Right cardiac atrium (tissue), 5 donors: ENCODE data around the gene USHBP1. TPM values are rescaled to one million over a fixed set of nuclear protein-coding genes. Genes with fewer than 3 reads are reported as not detected.

Experiments used
- ATAC-seq, 2 donors: fragments of 200-7000 bp; cut with Tn5 transposase; one replicate each; pipeline versions ENCODE4 v1.8.0 to v1.9.1; 2020; ENCODE audit warnings: moderate library complexity in 2 of 2, mild to moderate bottlenecking in 1 of 2
- DNase-seq, 3 donors: peaks; one replicate each; pipeline ENCODE4 v3.0.0-alpha.2; 2020
- H3K27ac ChIP-seq: one replicate; pipeline ENCODE4 v1.5.1; 2013; ENCODE audit warnings: mild to moderate bottlenecking, low read length, control low read depth, moderate library complexity
- H3K27me3 ChIP-seq: one replicate; pipeline ENCODE4 v1.6.1; 2013; ENCODE audit not compliant: control insufficient read depth, insufficient read depth
- H3K4me1 ChIP-seq: one replicate; pipeline ENCODE4 v1.6.1; 2013; ENCODE audit warnings: low read length; ENCODE audit not compliant: control insufficient read depth, insufficient read depth
- H3K4me3 ChIP-seq: one replicate; pipeline ENCODE4 v1.5.1; 2013; ENCODE audit warnings: low read length, control low read depth
- H3K9me3 ChIP-seq: one replicate; pipeline ENCODE4 v1.6.1; 2013; ENCODE audit warnings: low read length; ENCODE audit not compliant: control insufficient read depth
- WGBS: extraction: QIAGEN DNeasy Blood & Tissue Kit; methylation state at CpG from one replicate; pipeline ENCODE4 v1.1.7; 2013; 5-methylcytosine and 5-hydroxymethylcytosine counted together
- intact Hi-C, 4 donors: fragments of 100-400 bp; cut with DNase I; formaldehyde crosslinking; loops; one replicate each; pipeline versions ENCODE4 v1.11.0 to v1.14.0; 2022 to 2023
- polyA plus RNA-seq: library from polyadenylated mRNA; stranded (reverse); fragments of 200-250 nt; gene quantifications from one replicate; pipeline ENCODE4 v1.2.3, GENCODE V29; 2013
- total RNA-seq, 4 donors: library from RNA; stranded (reverse); fragmentation: NEBNext Ultra II Directional; extraction: Animal tissue kit (Norgen Biotek cat#: 25700); gene quantifications; one replicate each; pipeline ENCODE4 v1.2.1, GENCODE V29; 2021
- donor health status: healthy with polysubstance abuse.
- donor health status: DM: no; HTN: yes; CAD: no.
- donor health status: DM: no; HTN: no; CAD: no.
- donor health status: DM: no; HTN: yes; CAD: no; lungs with severe emphysema.
- donor health status: DM: yes; HTN: yes; CAD: no.

The USHBP1 gene
- total and polyA plus RNA-seq, 5 donors = 2.7 to 10.1 (median 3.5) TPM

DNA sequence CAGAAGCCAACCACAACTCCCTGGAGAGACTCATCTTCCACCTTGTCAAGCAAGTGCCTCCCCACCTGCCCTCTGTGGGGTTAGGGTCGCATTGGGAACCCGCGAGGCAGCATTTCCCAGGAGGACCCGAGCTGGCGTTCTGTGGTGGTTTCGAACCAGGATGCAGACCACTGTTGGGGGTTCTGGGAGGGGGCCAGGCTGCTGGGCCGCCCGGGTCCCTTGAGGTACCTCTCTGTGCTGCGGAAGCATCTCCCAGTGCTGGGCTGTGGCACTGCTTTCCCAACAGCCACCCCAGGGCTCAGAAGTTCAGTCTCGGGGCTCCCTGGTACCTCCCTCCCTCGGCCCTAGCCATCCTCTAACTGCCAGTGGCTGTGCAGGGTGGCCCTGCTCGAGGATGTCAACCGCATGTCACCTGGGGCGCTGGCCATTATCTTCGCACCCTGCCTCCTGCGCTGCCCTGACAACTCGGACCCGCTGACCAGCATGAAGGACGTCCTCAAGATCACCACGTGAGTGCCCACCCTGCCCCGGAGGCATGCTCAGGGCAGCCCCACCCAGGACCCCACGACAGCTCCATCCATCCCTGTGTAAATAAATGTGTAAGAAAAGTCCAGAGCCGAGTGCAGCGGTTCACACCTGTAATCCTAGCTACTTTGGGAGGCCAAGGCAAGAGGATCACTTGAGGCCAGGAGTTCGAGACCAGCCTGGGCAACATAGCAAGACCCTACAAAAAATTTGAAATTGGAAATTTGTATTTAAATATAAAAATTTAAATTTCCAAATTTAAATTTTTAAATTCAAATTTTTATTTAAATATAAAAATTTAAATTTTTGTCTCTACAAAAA, 57.6 kb downstream of the USHBP1 start:
- DNase-seq = no peak
- H3K27ac ChIP-seq = no peak overlapping the region
- WGBS = 93% methylated on average over 25 of the region's 25 CpGs
- no peak for ATAC-seq
- H3K4me1 ChIP-seq = no peaks in the 10 kb centered on the region
- no peaks in the 10 kb centered on the region for H3K27me3 ChIP-seq
- intact Hi-C loops = loop anchor here in 2 of 4 donors (5.0 kb wide), 1 partner anchor 75 kb away; the partner anchor contains the start of gene ANKLE1 (in 2 of the 2)
- H3K9me3 ChIP-seq = no peaks in the 10 kb centered on the region
- H3K4me3 ChIP-seq = no peak overlapping the region

GRCh38 chr19:17205237-17206140, 59.1 kb downstream of the USHBP1 start:
- Histone ChIP-seq H3K4me1 (no peaks in the 10 kb centered on the region), H3K27me3 (no peaks in the 10 kb centered on the region), H3K27ac (no peak overlapping the region), H3K4me3 (no peak overlapping the region), H3K9me3 (no peaks in the 10 kb centered on the region)
- DNase-seq = peak; percentile 49 to 85 (median 80)
- ATAC-seq = peak; percentile 45 to 49
- intact Hi-C loops = loop anchor here in 2 of 4 donors (5.0 kb wide), 1 partner anchor 77 kb away; the partner anchor contains the start of gene ANKLE1 (in 2 of the 2)
- WGBS = 85% methylated on average over 27 of the region's 27 CpGs

DNA sequence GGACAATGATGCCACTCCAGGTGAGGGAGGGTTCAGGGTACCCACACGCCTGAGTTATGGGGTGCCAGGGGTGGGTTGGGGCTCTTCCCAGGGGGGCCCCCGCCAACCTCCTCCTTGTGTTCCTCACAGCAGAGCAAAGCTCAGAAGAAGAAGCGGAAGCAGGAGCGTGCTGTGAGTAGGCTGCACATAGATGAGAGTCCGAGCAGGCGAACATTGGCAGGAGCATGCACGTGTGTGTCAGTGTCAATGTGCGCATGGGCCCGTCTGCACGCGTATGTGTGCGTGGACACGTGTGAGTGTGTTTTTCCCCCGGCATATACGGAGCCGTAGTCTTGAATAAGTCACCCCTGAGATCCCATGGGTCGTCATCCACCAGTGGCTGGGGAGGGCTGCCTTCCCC, 61.8 kb downstream of the USHBP1 start:
- Histone ChIP-seq H3K9me3 (no peaks in the 10 kb centered on the region), H3K27ac (no peak overlapping the region), H3K27me3 (no peaks in the 10 kb centered on the region), H3K4me1 (no peaks in the 10 kb centered on the region), H3K4me3 (no peak overlapping the region)
- intact Hi-C loops = no loop called here
- no peak for DNase-seq
- WGBS = 92% methylated on average over 17 of the region's 17 CpGs
- ATAC-seq = no peak

DNA sequence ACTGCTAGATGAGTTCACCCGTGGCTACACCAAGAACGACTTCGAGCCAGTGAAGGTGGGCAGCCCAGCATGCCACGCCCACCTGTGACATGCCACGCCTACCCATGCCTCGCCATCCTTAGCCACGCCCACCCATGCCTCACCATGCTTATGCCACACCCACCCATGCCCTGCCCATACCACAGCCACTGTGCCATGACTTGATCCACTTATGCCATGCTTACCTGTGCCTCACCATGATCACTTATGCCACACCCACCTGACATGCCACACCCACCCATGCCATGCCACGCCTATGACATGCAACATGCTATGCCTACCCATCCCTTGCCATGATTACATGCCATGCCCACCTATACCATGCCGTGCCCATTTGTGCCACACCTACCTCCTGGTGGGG, 62.3 kb downstream of the USHBP1 start:
- ATAC-seq (no peak), DNase-seq (no peak)
- no peak overlapping the region for H3K4me3 ChIP-seq
- WGBS = 86% methylated on average over 9 of the region's 9 CpGs
- no peaks in the 10 kb centered on the region for H3K9me3 ChIP-seq
- intact Hi-C loops = no loop called here
- H3K4me1 ChIP-seq = no peaks in the 10 kb centered on the region
- H3K27me3 ChIP-seq = no peaks in the 10 kb centered on the region
- no peak overlapping the region for H3K27ac ChIP-seq

- Histone ChIP-seq H3K27me3 (no peaks in the 10 kb centered on the region), H3K4me3 (no peak overlapping the region), H3K9me3 (no peaks in the 10 kb centered on the region), H3K27ac (no peak overlapping the region), H3K4me1 (no peaks in the 10 kb centered on the region)
- WGBS = 69% methylated on average over 16 of the region's 16 CpGs
- ATAC-seq (no peak), DNase-seq (no peak)
- intact Hi-C loops = no loop called here
These were observed 64.0 kb downstream of the USHBP1 start for GRCh38 chr19:17200408-17201079.

Other genes with a start within 250 kb of the USHBP1 start
- gene CPAMD8, start 237.9 kb downstream of the USHBP1 start, total RNA-seq = 10 to 100 TPM in 1 of 4 donors, 1 to 10 TPM in 3; 2.4 to 11.8 (median 8.0) TPM
- gene CPAMD8, start 237.9 kb downstream of the USHBP1 start, polyA plus RNA-seq = 19.7 TPM
- gene HAUS8, start 189.3 kb downstream of the USHBP1 start, total RNA-seq = 1 to 10 TPM; 3.3 to 6.1 (median 5.6) TPM
- 4.7 TPM for gene HAUS8, start 189.3 kb downstream of the USHBP1 start, polyA plus RNA-seq
- 10 to 100 TPM; 31.5 to 42.1 (median 36.6) TPM for gene MYO9B, start 189.0 kb downstream of the USHBP1 start, total RNA-seq
- gene MYO9B, start 189.0 kb downstream of the USHBP1 start, polyA plus RNA-seq = 30.0 TPM
- 10 to 100 TPM; 19.6 to 29.1 (median 27.7) TPM for gene USE1, start 49.4 kb downstream of the USHBP1 start, total RNA-seq
- gene USE1, start 49.4 kb downstream of the USHBP1 start, polyA plus RNA-seq = 49.7 TPM
- 10 to 100 TPM; 16.5 to 27.8 (median 22.6) TPM for gene OCEL1, start 38.5 kb downstream of the USHBP1 start, total RNA-seq
- 37.5 TPM for gene OCEL1, start 38.5 kb downstream of the USHBP1 start, polyA plus RNA-seq
- 10 to 100 TPM; 38.6 to 57.5 (median 45.7) TPM for gene NR2F6, start 18.8 kb downstream of the USHBP1 start, total RNA-seq
- 28.6 TPM for gene NR2F6, start 18.8 kb downstream of the USHBP1 start, polyA plus RNA-seq
- gene BABAM1, start 2.7 kb upstream of the USHBP1 start, total RNA-seq = 10 to 100 TPM; 70.0 to 80.6 (median 75.4) TPM
- 80.7 TPM for gene BABAM1, start 2.7 kb upstream of the USHBP1 start, polyA plus RNA-seq
- under 1 TPM; 0.11 to 0.53 (median 0.21) TPM for gene ANKLE1, start 17.2 kb upstream of the USHBP1 start, total RNA-seq
- gene ANKLE1, start 17.2 kb upstream of the USHBP1 start, polyA plus RNA-seq = 0.18 TPM
- 10 to 100 TPM; 12.7 to 17.0 (median 14.3) TPM for gene ABHD8, start 38.7 kb upstream of the USHBP1 start, total RNA-seq
- 15.8 TPM for gene ABHD8, start 38.7 kb upstream of the USHBP1 start, polyA plus RNA-seq
- gene MRPL34, start 41.1 kb upstream of the USHBP1 start, total RNA-seq = 100 to 1,000 TPM; 131 to 180 (median 164) TPM
- gene MRPL34, start 41.1 kb upstream of the USHBP1 start, polyA plus RNA-seq = 321 TPM
- 10 to 100 TPM; 29.7 to 33.6 (median 30.8) TPM for gene DDA1, start 44.8 kb upstream of the USHBP1 start, total RNA-seq
- 92.5 TPM for gene DDA1, start 44.8 kb upstream of the USHBP1 start, polyA plus RNA-seq
- gene ANO8, start 70.1 kb upstream of the USHBP1 start, total RNA-seq = 10 to 100 TPM in 1 of 4 donors, 1 to 10 TPM in 3; 7.1 to 10.9 (median 8.7) TPM
- gene ANO8, start 70.1 kb upstream of the USHBP1 start, polyA plus RNA-seq = 7.8 TPM
- gene GTPBP3, start 72.8 kb upstream of the USHBP1 start, total RNA-seq = 10 to 100 TPM in 2 of 4 donors, 1 to 10 TPM in 2; 7.9 to 11.3 (median 10.3) TPM
- gene GTPBP3, start 72.8 kb upstream of the USHBP1 start, polyA plus RNA-seq = 8.4 TPM
- 100 to 1,000 TPM; 105 to 113 (median 108) TPM for gene PLVAP, start 112.6 kb upstream of the USHBP1 start, total RNA-seq
- 81.7 TPM for gene PLVAP, start 112.6 kb upstream of the USHBP1 start, polyA plus RNA-seq
- under 1 TPM in 1 of 4 donors, not detected in 3; 0.43 TPM for gene CCDC194, start 129.5 kb upstream of the USHBP1 start, total RNA-seq
- gene CCDC194, start 129.5 kb upstream of the USHBP1 start, polyA plus RNA-seq = not detected
- gene BST2, start 140.9 kb upstream of the USHBP1 start, total RNA-seq = 10 to 100 TPM; 32.3 to 56.3 (median 39.6) TPM
- 45.1 TPM for gene BST2, start 140.9 kb upstream of the USHBP1 start, polyA plus RNA-seq
- gene MVB12A, start 155.3 kb upstream of the USHBP1 start, total RNA-seq = 10 to 100 TPM; 20.6 to 27.2 (median 23.4) TPM
- gene MVB12A, start 155.3 kb upstream of the USHBP1 start, polyA plus RNA-seq = 30.5 TPM
- under 1 TPM in 3 of 4 donors, not detected in 1; 0.22 to 0.42 (median 0.34) TPM for gene TMEM221, start 183.9 kb upstream of the USHBP1 start, total RNA-seq
- 0.43 TPM for gene TMEM221, start 183.9 kb upstream of the USHBP1 start, polyA plus RNA-seq
- under 1 TPM in 2 of 4 donors, not detected in 2; 0.29 to 0.45 TPM for gene NXNL1, start 196.2 kb upstream of the USHBP1 start, total RNA-seq
- 0.63 TPM for gene NXNL1, start 196.2 kb upstream of the USHBP1 start, polyA plus RNA-seq
- 10 to 100 TPM; 28.2 to 63.6 (median 42.9) TPM for gene SLC27A1, start 205.8 kb upstream of the USHBP1 start, total RNA-seq
- gene SLC27A1, start 205.8 kb upstream of the USHBP1 start, polyA plus RNA-seq = 36.8 TPM
- gene PGLS, start 246.9 kb upstream of the USHBP1 start, total RNA-seq = 10 to 100 TPM; 28.1 to 32.3 (median 30.1) TPM
- 33.4 TPM for gene PGLS, start 246.9 kb upstream of the USHBP1 start, polyA plus RNA-seq